DMS53 (cell line): ENCODE measurements around the gene FANCE.
A peak's percentile ranks its signal among the peaks of the same experiment; 100 is the strongest.

Experiments
- DNase-seq: peaks from one replicate; lab custom pipeline; 2025; lab: John Stamatoyannopoulos, UW

Gene FANCE

DNA sequence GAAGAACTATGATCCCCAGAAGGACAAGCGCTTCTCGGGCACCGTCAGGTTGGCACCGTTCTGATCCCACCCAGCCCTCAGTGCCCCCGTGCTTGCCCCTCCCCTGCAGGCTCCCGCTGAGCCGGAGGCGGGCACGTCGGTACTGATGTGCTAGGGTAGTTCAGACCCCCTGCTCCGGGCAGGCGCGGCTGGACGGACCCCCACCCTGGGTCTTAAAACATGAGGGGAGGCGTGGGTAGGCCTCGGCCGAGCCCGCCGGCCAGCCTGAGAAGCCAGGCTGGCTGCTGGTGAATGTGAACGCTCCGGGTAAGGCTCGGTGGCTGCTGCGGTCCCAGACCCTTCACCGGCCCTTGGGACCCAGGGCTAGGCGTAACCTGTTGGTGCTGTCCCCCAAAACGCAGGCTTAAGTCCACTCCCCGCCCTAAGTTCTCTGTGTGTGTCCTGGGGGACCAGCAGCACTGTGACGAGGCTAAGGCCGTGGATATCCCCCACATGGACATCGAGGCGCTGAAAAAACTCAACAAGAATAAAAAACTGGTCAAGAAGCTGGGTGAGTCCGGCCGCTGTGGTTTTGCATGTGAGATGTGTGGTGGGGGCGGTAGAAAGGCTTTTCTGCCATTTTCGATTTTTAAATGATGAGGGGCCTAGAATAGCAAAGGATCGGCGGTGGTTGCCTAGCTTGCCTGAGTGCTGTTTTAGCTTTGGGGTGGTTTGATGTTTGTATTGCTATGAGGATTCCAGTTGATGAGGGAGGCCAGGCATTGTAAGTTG is 17.0 kb downstream of the FANCE start:
- DNase-seq = peak; percentile 57

GRCh38 chr6:35469751-35470662 is 17.9 kb downstream of the FANCE start:
- peak; percentile 64 for DNase-seq

DNA sequence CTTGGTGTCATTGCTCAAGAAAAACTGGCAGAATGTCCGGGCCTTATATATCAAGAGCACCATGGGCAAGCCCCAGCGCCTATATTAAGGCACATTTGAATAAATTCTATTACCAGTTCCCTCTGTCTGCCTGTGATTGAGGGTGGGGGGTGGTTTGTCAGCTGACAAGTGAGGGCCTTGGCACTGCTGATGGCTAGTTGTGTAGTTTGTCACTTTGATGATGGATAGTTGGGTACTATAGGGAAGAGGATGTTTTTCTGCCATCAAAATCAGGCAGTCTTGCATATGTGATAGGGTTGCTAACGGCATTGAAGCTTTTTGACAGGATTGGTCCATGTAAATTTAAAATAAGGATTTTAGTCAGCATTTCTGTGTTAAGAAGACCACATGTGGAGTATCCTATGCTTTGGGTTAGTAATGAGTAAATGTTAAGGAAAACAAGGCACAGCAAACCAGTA is 18.6 kb downstream of the FANCE start:
- DNase-seq = no peak

DNA sequence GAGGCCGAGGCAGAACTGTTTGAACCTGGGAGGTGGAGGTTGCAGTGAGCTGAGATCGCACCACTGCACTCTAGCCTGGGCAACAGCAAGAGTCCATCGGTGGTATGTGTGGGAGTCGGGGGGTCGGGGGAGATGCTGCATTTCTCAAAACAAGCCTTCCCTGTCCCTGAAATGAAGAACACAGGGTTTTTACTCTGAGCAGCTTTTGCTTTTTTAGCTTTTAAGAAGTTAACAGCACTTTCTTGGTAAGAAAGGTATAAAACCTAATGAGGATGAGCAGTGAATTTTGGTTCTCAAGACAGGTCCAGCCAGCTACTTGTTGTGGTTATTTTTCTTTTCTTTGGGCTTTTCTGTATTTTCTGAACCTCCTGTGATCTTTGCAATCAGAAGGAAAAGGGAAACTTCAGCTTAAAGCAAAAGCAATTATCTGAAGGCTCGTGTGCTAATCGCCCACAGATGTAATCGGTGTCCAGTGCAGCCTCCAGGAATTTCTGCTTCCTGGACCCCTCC is 19.8 kb downstream of the FANCE start:
- no peak for DNase-seq

DNA sequence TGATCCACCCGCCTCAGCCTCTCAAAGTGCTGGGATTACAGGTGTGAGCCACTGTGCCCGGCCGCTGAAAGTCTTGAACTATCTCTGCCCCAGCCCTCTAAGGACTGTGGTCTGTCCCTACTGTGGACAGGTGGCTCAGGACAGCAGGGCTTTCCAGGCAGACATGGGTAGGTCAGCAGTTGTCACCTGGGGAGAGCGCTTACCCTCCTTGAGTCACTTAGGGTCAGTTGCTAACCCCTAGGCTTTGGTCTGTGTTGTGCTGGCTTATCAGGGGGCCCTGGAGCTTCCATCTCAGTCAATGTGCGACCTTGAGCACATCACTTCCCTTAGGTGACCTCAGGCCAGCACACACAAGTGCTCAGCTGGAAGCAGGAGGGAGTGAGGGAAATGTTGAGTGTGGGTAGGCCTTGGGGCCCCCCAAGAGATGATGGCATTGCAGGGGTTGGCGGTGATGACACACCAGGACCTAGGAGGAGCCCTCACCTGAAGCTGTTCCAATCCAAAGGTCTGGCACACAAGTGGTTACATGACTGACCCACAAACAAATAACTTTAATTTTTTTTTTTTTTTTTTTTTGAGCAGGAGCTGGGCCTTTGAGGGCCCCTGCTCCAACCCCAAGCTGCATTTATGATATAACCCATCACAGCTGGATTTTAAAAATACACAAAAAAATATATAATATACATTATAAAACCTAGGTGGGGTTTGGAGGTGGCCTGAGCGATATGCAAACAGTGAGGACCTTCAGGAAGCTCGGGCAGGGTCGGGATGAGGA is 21.1 kb downstream of the FANCE start:
- DNase-seq = no peak

DNA sequence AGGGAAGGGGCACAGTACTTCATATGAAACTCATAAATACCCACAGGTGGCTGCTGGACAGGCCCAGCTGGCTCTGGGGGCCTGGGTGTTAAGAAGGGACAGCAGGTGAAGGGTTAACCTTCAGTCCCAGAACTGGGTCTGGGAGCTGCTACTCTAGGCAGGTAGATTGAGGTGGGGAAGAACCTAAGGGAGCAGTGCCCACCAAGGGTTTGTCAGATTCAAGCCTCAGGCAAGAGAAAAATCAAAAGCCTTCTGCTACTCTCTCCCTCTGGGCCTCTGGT is 21.7 kb downstream of the FANCE start:
- peak; percentile 28 for DNase-seq

GRCh38 chr6:35474131-35474941 is 22.2 kb downstream of the FANCE start:
- no peak for DNase-seq

DNA sequence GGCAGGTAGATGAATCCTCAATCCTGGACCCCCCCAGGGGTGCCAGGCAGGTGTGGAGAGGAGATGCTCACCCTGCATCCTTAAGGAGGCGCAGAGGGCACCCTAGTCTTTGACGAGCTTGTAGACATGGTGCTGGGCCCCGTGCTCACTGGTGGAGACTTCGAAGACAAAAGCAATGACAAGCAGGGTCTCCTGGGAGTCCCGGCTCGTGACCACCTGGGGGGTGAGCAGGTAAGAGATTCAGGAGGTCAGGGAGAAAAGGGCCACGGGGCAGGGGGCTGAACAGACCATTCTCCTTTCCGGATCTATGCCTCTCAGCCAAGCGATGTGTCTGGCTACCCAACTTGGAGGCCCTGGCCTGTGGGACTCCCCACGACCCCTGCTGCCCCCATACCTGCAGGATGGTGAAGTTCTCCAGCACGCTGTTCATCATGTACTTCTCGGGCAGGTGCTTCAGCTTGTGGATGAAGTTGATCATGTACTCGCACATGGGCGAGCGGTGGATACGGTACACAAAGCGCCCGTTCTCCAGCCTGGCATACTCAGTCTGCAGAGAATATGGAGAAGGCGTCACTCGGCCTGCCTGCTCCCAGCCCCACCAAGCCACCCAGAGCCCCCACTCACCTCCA is 22.9 kb downstream of the FANCE start:
- DNase-seq = no peak

DNA sequence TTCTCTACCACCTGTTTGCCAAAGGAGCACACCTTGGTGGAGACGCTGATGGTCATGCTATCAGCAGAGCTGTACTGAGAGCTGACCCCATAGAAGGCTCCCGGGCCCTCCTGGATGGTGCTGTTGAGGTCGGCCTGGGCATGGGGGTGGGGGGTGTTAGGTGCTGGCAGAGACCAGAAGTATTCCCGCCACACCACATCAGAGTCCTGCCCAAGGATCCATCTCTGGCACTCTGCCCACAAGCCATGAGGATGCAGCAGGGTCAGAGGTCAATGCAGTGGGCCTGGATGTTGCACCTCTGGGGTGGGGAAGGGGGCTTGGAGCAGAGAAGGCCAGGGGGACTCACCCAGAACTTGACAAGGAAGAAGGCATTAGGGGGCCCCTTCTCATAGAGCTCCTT is 23.4 kb downstream of the FANCE start:
- DNase-seq = no peak

DNA sequence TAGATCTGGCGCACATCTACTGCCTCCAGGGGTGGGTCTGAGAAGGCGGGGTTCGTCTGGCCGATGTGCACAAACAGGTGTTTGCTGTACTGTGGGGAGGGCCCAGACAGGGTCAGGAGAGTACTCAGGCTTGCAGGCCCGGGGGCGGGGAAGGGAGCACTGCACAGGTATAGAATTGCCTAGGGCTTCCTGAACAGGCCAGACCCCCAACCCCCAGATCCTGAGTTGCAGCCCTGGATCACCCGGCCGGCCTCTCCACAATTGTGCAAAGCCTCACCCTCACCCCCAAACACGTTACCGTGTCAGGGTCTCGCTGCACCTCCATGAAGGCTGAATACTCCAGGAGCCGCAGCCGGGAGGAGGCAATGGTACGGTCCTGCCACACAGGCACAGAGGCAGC is 23.9 kb downstream of the FANCE start:
- DNase-seq = no peak

DNA sequence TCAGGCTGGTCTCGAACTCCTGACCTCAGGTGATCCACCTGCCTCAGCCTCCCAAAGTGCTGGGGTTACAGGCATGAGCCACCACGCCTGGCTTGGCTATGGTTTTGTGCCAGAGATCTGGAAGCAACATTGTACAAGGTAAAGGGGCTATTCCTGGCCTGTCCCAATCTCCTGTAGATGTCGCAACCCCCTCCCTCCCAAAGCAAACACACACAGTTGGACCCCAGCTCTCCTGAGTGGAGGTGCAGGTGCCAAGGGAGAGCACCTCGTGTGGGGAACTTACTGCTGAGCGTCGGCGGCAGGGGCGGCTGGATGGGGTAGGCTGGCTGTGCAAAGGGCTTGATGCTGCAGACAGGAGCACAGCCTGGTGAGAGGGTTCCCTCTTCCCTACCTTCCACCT is 24.9 kb downstream of the FANCE start:
- DNase-seq = no peak

DNA sequence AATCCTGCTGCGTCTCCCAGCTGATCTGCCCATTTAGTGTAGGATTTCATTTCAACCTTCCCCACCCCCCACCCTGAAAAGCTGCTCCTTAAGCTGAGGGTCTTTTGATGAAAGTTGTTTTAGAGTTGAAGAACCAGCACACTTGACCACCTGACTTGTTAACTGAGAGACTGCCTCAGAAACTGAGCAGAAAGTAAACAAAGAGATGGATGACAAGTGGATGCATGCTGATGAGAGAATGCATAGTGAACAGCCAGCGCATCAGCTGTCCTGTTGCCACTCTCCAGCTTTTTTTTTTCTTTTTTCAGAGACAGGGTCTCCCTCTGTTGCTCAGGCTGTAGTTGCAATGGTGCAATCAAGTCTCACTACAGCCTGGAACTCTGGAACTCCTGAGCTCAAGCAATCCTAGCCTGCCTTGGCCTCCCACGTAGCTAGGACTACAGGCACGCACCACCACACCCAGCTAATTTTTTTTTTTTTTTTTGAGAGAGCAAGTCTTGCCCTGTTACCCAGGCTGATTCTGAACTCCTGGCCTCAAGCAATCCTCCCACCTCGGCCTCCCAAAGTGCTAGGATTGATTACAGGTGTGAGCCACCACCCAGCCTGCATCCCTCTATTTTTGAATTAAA is 25.5 kb downstream of the FANCE start:
- DNase-seq = peak; percentile 56

GRCh38 chr6:35478259-35478658 is 26.1 kb downstream of the FANCE start:
- DNase-seq = no peak

GRCh38 chr6:35480176-35480575 is 28.0 kb downstream of the FANCE start:
- no peak for DNase-seq

DNA sequence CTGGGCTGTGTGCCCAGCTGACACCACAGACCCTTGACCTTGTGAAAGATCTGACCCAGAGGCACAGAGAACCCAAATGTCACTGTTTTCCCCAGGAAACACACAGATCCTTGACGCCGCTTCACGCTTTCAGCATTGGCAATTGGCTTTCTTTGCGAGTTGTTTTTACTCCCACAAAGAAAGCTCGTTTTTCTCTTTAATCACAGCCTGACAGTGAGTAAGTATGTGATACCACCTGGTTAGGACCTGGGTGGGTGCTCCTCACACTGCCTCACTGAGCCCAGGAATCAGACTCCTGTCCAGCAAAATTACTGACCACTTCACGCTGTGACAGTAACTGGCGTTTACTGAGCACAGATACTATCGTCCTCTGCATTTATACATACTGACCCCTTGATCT is 29.1 kb downstream of the FANCE start:
- no peak for DNase-seq

DNA sequence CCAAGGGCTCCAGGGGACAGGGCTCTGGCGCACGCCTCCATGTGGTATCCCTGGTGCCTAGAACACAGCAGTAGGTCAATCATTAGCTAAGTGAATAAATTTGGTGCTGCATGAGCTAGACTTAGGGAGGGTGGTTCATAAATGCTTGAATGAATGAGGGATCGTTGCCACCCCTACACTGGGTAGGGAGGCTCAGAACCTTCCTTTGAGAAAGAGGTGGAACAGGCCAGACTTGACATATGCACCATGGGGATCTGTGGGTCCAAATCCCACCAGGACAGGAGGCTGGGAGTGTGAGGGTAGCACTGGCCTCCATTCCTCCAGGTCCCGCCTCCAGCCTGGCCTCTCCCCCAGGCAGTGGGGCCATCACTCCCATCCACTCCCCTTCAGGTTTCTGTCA is 30.9 kb downstream of the FANCE start:
- DNase-seq = no peak

GRCh38 chr6:35483490-35483889 is 31.4 kb downstream of the FANCE start:
- DNase-seq = no peak

DNA sequence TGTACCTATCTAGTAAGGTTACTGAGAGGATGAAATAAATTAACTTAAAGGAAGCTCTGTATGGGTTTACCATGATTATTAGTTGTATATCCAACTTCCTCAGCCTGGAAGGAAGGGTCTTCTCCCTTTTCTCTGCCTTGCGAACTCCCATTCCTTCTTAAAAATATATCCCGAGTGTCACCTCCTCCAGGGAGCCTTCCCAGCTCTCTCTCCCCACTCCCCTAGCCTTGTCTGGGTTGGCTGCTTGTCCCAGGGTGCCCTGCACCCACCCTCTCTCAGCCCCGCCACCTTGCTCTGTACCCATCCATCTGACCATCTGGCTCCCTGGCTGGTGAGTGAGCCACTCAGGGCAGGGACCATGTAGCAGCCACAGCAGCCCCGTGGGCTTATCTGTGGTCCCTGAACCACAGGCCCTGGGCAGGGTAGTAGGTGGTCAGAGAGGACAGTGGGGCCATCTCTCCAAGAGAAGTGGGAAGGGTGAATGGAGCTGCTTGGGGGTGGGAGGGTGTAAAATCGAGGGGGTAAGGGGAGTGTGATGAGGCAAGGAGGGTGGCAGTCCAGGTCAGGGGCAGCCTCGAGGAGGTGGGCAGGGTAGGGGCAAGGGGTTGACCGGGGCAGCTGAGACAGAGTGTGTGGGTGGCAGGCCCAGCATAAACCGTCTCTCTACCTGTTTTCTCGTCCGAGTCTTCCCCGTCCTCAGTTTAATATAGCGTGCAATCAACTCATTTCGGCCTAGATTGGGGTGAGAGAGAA is 31.9 kb downstream of the FANCE start:
- DNase-seq = no peak

- no peak for DNase-seq
Observed at GRCh38 chr6:35484921-35485392, 32.8 kb downstream of the FANCE start.

DNA sequence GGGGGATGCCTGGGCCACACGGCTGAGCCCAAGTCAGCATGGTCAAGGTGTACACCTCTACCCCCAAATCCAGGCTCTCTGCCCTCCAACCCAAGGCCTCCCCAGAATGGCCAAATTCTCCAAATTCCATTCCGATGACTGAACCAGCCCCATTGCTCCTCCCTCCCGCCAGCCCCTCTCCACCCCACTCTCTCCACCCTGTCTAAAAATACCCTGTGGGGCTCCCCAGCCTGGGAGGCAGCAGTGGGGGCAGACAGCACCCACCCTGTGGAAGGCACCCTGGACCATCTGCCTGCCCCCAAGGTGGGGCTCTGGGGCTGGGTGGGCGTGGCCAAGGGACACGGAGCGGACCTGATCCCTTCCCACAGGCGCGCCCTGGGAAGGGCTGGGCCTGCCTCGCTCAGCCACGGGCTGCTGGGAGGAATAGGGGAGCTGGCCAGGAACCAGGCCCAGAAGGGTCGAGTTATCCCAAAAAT is 33.3 kb downstream of the FANCE start:
- DNase-seq = no peak
